Endodermal cell (in vitro differentiated cells): ENCODE data around the gene ISCA1. TPM values are rescaled to one million over a fixed set of nuclear protein-coding genes. Genes with fewer than 3 reads are reported as not detected.

ENCODE experiments used
- DNase-seq: peaks from one replicate; pipeline ENCODE4 v3.0.0-alpha.2; 2017
- H3K27ac ChIP-seq: 2 replicates; pipeline ENCODE4 v1.5.1; 2013; ENCODE audit warnings: mild to moderate bottlenecking, low read depth, low read length, moderate library complexity
- H3K27me3 ChIP-seq: 2 replicates; pipeline ENCODE4 v1.6.1; 2013; ENCODE audit warnings: mild to moderate bottlenecking, low read length, moderate library complexity; ENCODE audit not compliant: insufficient read depth, control insufficient read depth, poor library complexity, severe bottlenecking
- H3K36me3 ChIP-seq: 2 replicates; pipeline ENCODE4 v1.7.0; 2013; ENCODE audit warnings: mild to moderate bottlenecking, low read length, moderate library complexity; ENCODE audit not compliant: control insufficient read depth, insufficient read depth
- H3K4me1 ChIP-seq: one replicate; pipeline ENCODE4 v1.7.0; 2013; ENCODE audit warnings: low read length; ENCODE audit not compliant: control insufficient read depth, insufficient read depth
- H3K4me3 ChIP-seq: 2 replicates; pipeline ENCODE4 v1.5.1; 2013; ENCODE audit warnings: mild to moderate bottlenecking, low read length, moderate library complexity
- H3K9ac ChIP-seq: 2 replicates; pipeline ENCODE4 v1.6.1; 2013; ENCODE audit warnings: mild to moderate bottlenecking, low read length, moderate library complexity; ENCODE audit not compliant: poor library complexity, severe bottlenecking; ENCODE audit errors: extremely low read depth
- H3K9me3 ChIP-seq: 2 replicates; pipeline ENCODE4 v1.6.1; 2013; ENCODE audit warnings: mild to moderate bottlenecking, low read length, moderate library complexity; ENCODE audit not compliant: control insufficient read depth
- H3K27ac Mint-ChIP-seq: 2 replicates; pipeline ENCODE4 v1.8.0; 2020; ENCODE audit warnings: mixed read lengths
- H3K27me3 Mint-ChIP-seq: 2 replicates; pipeline ENCODE4 v1.8.0; 2021; ENCODE audit warnings: mild to moderate bottlenecking, mixed read lengths; ENCODE audit not compliant: insufficient read depth
- H3K36me3 Mint-ChIP-seq: 2 replicates; pipeline ENCODE4 v1.8.0; 2020; ENCODE audit warnings: low read depth, mixed read lengths
- H3K4me1 Mint-ChIP-seq: 2 replicates; pipeline ENCODE4 v1.8.0; 2020; ENCODE audit warnings: mixed read lengths
- H3K4me3 Mint-ChIP-seq: 2 replicates; pipeline ENCODE4 v1.8.0; 2020; ENCODE audit warnings: mild to moderate bottlenecking, moderate library complexity, mixed read lengths
- H3K9me3 Mint-ChIP-seq: 2 replicates; pipeline ENCODE4 v1.8.0; 2020; ENCODE audit warnings: mild to moderate bottlenecking, mixed read lengths
- CTCF ChIP-seq: fragments of 200-600 bp; sonication (generic); conservative IDR thresholded peaks from 2 replicates; pipeline ENCODE4 v1.5.0; 2021; ENCODE audit warnings: antibody characterized with exemption, mild to moderate bottlenecking
- WGBS, 2 experiments: methylation state at CpG; one replicate each; pipeline versions ENCODE4 v1.1.5 to v1.1.7; 2013; ENCODE audit warnings: missing lambda C conversion rate in 2 of 2, mixed read lengths in 1 of 2; ENCODE audit not compliant: insufficient coverage in 1 of 2, insufficient read length in 1 of 2; 5-methylcytosine and 5-hydroxymethylcytosine counted together
- total RNA-seq, 2 donors: library from RNA; stranded (reverse); fragmentation: NEBNext Ultra II Directional in 1 of 2; extraction: Animal tissue kit (Norgen Biotek cat#: 25700) in 1 of 2; gene quantifications; 2 replicates in 1 of 2; 3 replicates in 1 of 2; pipeline ENCODE4 v1.2.1, GENCODE V29; 2021

Gene ISCA1
- total RNA-seq, 2 donors from 2014 or later, result 29.6 to 33.7 TPM

- no peak overlapping the region for H3K4me3 Mint-ChIP-seq
- no peaks in the 10 kb centered on the region for H3K9me3 ChIP-seq
- WGBS, 2 experiments, result 89 to 97% methylated on average over 2 of the region's 2 CpGs
Observed at GRCh38 chr9:86285261-86285660, 2.9 kb upstream of the ISCA1 start.

GRCh38 chr9:86282979-86283535 lies 719 bp upstream of the ISCA1 start:
- 34 to 67% methylated on average over 8 to 12 of the region's 12 CpGs for WGBS, 2 experiments
- Histone ChIP-seq H3K36me3 (peaks cover 10% of the 10 kb centered on the region), H3K4me3 (peak overlapping the region; percentile 93), H3K27me3 (no peaks in the 10 kb centered on the region), H3K4me1 (peaks cover 13% of the 10 kb centered on the region), H3K9me3 (no peaks in the 10 kb centered on the region), H3K27ac (peak overlapping the region; percentile 66), H3K9ac (peak overlapping the region; percentile 95)
- DNase-seq, result no peak
- Mint-ChIP-seq H3K4me3 (peak overlapping the region; percentile 89), H3K27me3 (peaks cover 8% of the 10 kb centered on the region), H3K27ac (peak overlapping the region; percentile 94), H3K9me3 (no peaks in the 10 kb centered on the region), H3K4me1 (peaks cover 28% of the 10 kb centered on the region), H3K36me3 (peaks cover 3% of the 10 kb centered on the region)
- TF ChIP-seq CTCF, result no peak

More at GRCh38 chr9:86285261-86285660, 2.9 kb upstream of the ISCA1 start:
- Histone ChIP-seq H3K4me3 (no peak overlapping the region), H3K27ac (no peak overlapping the region), H3K4me1 (peaks cover 4% of the 10 kb centered on the region), H3K9ac (no peak overlapping the region), H3K36me3 (peaks cover 15% of the 10 kb centered on the region), H3K27me3 (no peaks in the 10 kb centered on the region)
- DNase-seq, result no peak
- Mint-ChIP-seq H3K27me3 (peaks cover 8% of the 10 kb centered on the region), H3K9me3 (no peaks in the 10 kb centered on the region), H3K4me1 (peaks cover 20% of the 10 kb centered on the region), H3K27ac (no peak overlapping the region), H3K36me3 (peaks cover 1% of the 10 kb centered on the region)
- TF ChIP-seq CTCF, result no peak

GRCh38 chr9:86281593-86282076 lies 703 bp downstream of the ISCA1 start:
- Mint-ChIP-seq H3K27me3 (peaks cover 8% of the 10 kb centered on the region), H3K27ac (peak overlapping the region; percentile 98), H3K4me1 (peaks cover 28% of the 10 kb centered on the region), H3K36me3 (peaks cover 3% of the 10 kb centered on the region), H3K9me3 (no peaks in the 10 kb centered on the region), H3K4me3 (peak overlapping the region; percentile 89)
- H3K27ac ChIP-seq, result peak overlapping the region; percentile 98
- no peak for TF ChIP-seq CTCF
- no peaks in the 10 kb centered on the region for H3K27me3 ChIP-seq
- H3K36me3 ChIP-seq, result peaks cover 6% of the 10 kb centered on the region
- peak overlapping the region; percentile 93 for H3K4me3 ChIP-seq
- peak overlapping the region; percentile 95 for H3K9ac ChIP-seq
- no peak for DNase-seq
- no peaks in the 10 kb centered on the region for H3K9me3 ChIP-seq
- H3K4me1 ChIP-seq, result peaks cover 13% of the 10 kb centered on the region
- 0 to 1% methylated on average over 9 to 31 of the region's 31 CpGs for WGBS, 2 experiments
